Esophagus squamous epithelium (tissue), 4 donors: ENCODE measurements around the gene TMEM123.

ENCODE experiments used
- POLR2A ChIP-seq, 4 donors: fragments of 450-650 bp; IDR thresholded peaks; one replicate each; pipeline ENCODE4 v1.6.1; 2017; ENCODE audit warnings: antibody characterized with exemption in 4 of 4, mild to moderate bottlenecking in 4 of 4, moderate library complexity in 3 of 4
- TF ChIP-seq, protein P1 (sequence below), 6 experiments: fragments of 450-650 bp in 4 of 6; fragments of 200-600 bp in 2 of 6; sonication (generic) in 2 of 6; IDR thresholded peaks; one replicate each; pipeline ENCODE4 v1.5.1; 2016 to 2019; ENCODE audit warnings: antibody characterized with exemption in 6 of 6, mild to moderate bottlenecking in 4 of 6, moderate library complexity in 4 of 6

- TF ChIP-seq, protein P1, sequence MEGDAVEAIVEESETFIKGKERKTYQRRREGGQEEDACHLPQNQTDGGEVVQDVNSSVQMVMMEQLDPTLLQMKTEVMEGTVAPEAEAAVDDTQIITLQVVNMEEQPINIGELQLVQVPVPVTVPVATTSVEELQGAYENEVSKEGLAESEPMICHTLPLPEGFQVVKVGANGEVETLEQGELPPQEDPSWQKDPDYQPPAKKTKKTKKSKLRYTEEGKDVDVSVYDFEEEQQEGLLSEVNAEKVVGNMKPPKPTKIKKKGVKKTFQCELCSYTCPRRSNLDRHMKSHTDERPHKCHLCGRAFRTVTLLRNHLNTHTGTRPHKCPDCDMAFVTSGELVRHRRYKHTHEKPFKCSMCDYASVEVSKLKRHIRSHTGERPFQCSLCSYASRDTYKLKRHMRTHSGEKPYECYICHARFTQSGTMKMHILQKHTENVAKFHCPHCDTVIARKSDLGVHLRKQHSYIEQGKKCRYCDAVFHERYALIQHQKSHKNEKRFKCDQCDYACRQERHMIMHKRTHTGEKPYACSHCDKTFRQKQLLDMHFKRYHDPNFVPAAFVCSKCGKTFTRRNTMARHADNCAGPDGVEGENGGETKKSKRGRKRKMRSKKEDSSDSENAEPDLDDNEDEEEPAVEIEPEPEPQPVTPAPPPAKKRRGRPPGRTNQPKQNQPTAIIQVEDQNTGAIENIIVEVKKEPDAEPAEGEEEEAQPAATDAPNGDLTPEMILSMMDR (IDR thresholded peaks at IDR 0.05), result no peak
- TF ChIP-seq POLR2A (IDR thresholded peaks at IDR 0.05), result no peak
Measured at GRCh38 chr11:102436976-102437375, 15.6 kb downstream of the TMEM123 start.
